GM19025 (cell line): ENCODE measurements around the gene SAMD10.
"Not testable (repeated sequence)": the region's sequence is repeated elsewhere in the genome, so short reads cannot be mapped to it uniquely, and the experiment has no call there.

Experiments
- ATAC-seq: cut with Tn5 transposase; IDR thresholded peaks from one replicate; pipeline ENCODE4 v1.9.1; 2021; ENCODE audit warnings: mild to moderate bottlenecking, low read depth, moderate library complexity; ENCODE audit not compliant: unreplicated experiment

The SAMD10 gene

DNA sequence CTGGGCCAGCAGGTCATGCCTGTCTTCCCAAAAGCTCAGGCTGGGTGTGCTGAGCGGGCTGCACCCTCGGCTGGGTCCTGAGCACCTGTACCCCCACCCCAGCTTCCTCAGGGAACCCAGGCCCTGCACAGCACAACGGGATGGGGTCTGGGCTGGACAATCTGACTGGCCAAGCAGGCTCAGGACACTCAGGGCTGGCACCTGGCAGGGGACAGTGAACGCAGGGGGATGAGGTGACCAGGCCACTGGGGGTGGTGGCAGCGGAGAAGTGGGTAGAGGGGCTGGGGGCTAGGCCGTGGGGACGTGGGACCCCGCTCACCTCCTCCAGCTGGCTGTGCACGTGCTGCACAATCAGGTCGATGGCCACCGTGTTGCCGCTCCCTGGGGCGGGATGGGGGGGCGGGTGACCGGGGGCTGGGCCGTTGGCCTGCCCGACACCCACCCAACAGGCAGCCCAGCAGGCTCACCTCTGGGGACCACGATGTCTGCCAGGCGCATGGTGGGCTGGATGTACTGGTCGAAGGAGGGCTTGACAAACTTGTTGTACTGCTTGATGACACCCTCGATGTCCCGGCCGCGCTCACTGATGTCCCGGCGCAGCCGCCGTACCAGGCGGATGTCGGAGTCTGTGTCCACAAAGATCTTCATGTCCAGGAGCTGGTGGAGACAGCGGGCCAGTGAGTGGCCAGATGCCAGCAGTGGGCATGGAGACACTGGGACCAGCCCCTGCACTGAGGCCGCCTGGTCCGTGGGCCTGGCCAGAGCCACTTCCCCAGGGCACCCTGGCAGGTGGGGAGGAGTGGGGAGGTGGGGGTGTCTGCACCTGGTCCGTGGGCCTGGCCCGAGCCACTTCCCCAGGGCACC, 35.1 kb downstream of the SAMD10 start:
- ATAC-seq: no peak

- no peak for ATAC-seq
Observed at GRCh38 chr20:63943808-63944077, 35.7 kb downstream of the SAMD10 start.

GRCh38 chr20:63942969-63943807, 36.3 kb downstream of the SAMD10 start:
- ATAC-seq: no peak

- no peak for ATAC-seq
Observed at GRCh38 chr20:63942250-63942951, 37.0 kb downstream of the SAMD10 start.

- no peak for ATAC-seq
Observed at GRCh38 chr20:63941282-63942081, 38.0 kb downstream of the SAMD10 start.

- ATAC-seq: no peak
Observed at GRCh38 chr20:63940472-63941266, 38.8 kb downstream of the SAMD10 start.

GRCh38 chr20:63940071-63940471, 39.4 kb downstream of the SAMD10 start:
- ATAC-seq: no peak

DNA sequence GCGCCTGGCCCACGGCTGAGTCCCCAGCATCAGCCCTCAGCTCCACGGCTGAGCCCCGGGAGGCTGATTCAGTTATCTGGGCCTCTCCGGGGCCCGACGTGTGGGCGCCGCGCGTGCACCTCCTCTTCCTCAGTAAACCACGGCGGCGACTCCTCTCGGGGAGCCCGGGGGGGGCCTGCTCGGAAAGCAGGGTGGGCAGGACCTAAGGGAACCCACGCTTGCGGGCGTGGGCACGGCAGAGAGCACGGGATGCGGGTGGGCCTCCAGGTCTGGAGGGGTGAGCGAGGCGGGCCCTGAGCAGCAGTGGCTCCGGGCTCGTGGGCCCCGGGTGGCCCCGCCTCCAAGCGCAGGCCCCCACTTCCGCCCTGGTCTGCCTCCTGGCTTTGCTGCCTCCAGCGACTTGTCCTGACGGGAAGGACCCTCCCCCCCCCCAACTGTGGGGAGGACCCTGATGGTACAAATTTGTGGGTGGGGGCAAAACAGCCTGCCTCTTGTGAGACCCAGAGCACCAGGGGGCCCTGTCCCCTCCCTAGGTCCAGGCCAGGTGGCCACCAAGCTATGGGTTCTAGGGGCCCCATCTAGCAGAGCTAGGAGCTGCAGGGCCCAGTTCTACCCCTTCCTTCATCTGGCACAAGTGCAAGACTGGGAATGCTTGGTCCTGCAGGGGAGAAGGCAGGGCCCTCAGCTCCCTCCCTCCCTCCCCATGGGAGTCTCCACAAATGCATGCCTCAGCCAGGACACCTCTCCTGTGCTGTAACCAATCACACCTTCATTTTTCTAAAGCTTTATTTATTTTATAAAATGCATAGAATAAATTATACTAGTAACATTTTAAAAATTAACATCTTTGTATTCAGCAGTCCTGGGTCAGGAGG, 40.1 kb downstream of the SAMD10 start:
- no peak for ATAC-seq

DNA sequence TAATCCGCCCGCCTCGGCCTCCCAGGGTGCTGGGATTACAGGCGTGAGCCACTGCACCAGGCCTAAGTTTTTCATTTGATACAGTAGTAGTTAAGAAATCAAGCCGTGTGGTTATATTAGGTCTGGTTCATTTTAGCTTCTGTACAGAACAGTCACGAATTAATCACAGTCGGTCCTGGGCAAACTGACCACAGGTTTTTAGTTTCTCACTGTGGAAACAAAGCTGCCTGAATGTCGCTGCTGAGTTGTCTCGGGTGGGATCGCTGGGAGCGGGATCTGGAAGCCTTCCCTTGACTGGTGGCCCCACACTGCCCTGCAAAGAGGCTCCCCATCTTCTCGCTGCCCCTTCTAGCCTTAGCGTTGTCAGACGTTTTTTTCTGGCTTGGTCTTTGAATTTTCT, 41.8 kb downstream of the SAMD10 start:
- ATAC-seq: no peak

- no peak for ATAC-seq
Observed at GRCh38 chr20:63935447-63935846, 44.0 kb downstream of the SAMD10 start.

DNA sequence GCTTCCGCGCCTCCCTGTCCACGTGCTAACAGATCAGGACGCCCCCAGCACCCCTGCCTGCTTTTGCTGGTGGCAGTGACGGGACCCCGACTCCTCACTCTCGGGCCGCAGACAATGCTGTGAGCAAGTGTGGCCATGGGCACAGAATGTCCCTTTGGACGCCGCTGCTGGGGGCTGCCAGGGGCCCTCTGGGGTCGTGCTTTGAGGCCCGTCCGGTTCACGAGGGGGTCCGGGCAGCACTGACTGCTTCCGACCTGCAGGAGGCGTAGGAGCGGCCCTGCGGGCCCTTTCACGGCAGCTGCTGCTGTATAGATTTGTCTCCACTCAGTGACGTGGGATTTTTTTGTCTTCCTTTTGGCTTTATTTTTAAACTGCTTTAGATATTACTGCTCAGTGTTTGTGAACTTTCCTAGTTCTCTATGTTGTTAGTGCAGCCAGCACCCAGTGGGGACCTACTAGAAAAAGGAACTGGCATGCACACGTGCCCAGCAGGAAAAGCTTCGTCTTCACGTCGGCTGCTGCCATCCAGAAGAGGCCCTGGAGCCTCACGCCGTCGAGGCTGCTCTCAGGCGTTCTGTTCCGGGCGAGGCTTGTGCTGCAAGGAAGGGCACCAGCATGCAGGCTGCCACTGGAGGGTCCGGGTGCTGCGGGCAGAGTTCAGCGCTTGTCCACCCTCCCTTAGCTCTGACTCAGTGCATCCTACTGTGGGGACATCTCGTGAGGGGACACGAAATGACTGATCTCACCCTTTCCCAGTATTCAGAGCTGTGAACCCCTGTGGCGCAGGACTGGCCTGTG, 45.0 kb downstream of the SAMD10 start:
- no peak for ATAC-seq

DNA sequence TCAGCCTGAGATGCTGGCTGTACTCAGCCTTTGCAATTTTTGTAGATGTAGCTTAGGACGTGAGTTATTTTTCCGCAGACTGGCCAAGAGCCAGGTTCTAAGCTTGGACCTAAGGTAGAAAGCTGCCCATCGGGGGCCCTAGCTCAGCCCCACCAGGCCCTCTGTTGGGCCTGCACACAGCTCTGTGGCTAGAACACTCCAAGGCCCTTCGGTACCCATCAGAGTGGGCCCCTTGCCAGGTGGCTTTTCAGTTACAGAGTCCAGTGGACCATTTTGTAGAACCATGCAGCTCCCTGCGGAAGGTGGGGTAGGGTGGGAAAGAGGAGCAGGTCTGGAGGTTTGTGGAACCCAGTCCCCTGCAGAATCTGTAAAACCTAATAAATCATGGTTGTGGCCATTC, 45.8 kb downstream of the SAMD10 start:
- ATAC-seq: no peak

GRCh38 chr20:63932606-63933160, 46.8 kb downstream of the SAMD10 start:
- no peak for ATAC-seq

DNA sequence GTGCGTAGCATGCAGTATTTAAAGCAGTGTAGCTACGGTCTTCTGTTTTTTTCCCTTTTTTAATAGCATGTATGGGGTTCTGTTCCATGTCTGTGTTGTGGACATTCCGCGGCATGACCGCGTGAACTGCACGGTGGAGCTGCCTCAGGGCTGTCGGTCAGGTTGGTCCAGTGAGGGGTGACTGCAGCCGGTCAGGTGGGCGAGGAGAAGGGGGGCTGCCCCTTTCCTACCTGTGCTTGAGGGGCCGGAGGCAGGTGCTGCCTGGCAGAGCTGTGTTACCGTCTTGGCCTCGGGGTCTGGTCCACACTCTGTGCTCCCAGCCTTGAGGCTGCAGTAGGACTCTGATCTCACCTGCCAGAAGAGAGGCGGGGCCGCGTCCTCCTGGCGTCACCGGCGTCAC, 47.7 kb downstream of the SAMD10 start:
- ATAC-seq: no peak

DNA sequence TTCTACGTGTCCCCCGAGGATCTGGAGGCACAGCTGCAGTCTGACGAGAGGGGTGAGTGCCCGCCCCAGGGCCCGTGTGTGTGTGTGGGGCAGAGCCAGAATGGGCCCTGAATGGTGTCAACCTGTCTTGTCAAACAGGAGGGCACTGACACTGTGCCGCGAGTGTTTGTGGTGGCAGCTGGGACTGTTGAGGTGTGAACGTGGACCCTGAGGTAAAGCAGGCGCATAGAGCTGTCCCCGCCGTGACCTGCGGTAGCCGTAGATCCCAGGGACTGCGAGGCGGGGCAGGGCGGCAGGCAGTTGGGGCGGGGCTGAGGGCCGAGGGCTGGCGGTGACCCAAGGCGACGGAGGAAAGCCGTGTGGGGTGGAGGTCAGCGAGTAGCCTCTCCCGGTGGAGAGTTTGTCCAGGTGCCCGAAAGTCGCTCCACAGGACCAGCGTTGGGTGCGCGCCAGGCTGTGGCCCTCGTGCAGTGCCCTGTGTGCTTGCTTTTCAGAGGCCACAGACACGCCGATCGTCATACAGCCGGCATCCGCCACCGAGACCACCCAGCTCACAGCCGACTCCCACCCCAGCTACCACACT, 48.4 kb downstream of the SAMD10 start:
- ATAC-seq: no peak

DNA sequence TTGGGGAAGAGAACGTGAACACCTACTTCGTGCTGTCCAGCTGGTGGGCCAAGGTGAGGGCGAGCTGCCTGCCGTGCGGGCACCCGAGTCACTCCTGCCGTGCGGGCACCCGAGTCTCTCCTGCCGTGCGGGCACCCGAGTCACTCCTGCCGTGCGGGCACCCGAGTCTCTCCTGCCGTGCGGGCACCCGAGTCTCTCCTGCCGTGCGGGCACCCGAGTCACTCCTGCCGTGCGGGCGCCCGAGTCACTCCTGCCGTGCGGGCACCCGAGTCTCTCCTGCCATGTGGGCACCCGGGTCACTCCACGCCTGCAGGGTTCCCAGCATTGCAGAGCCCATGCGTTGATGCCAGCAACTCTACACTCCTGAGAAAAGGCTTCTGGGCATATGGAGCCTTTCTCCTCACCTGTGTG, 50.0 kb downstream of the SAMD10 start:
- ATAC-seq: not testable (repeated sequence)

DNA sequence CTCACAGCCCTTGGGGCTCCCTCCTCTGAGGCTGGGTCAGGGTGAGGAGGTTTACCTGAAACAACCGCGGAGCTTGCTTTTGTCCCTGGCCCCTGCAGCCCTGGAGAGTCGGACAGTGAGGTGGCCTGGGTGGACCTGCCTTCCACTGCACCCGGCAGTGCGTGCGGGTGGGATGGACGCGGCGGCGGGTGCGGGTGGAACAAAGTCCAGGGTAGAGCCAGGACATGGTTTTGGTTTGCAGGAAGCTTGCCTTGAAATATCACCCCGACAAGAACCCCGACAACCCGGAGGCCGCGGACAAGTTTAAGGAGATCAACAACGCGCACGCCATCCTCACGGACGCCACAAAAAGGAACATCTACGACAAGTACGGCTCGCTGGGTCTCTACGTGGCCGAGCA, 50.4 kb downstream of the SAMD10 start:
- ATAC-seq: no peak
